ENCODE measurements around the gene HSFX2.

- no peak for TF ChIP-seq CTCF (IDR thresholded peaks at IDR 0.05; ENCODE audit: low read depth, low read length)
- no peak for TF ChIP-seq EZH2phosphoT487 (IDR thresholded peaks at IDR 0.05; ENCODE audit: low read depth)
These were observed 43.7 kb upstream of the HSFX2 start for GRCh38 chrX:149638860-149639259.
